Adipose tissue (tissue), 3 donors: ENCODE results near the gene CDH4. TPM values are rescaled to one million over a fixed set of nuclear protein-coding genes. Genes with fewer than 3 reads are reported as not detected.

Experiments
- H3K27ac ChIP-seq: one replicate; pipeline ENCODE4 v1.5.1; 2013; ENCODE audit warnings: low read depth, low read length
- WGBS, 3 donors: extraction: QIAGEN DNeasy Blood & Tissue Kit; methylation state at CpG; one replicate each; pipeline ENCODE4 v1.1.7; 2013; 5-methylcytosine and 5-hydroxymethylcytosine counted together
- polyA plus RNA-seq, 3 donors: library from polyadenylated mRNA; stranded (reverse); fragments of 200-250 nt; gene quantifications; one replicate each; pipeline ENCODE4 v1.2.3, GENCODE V29; 2013
- donor health status: healthy with polysubstance abuse.
- donor health status: Bipolar disorder and iron deficiency.
- donor health status: healthy.

The CDH4 gene
- polyA plus RNA-seq, 3 donors, result 0.04 to 0.11 (median 0.05) TPM

- 75 to 82% (median 77%) methylated on average over 25 of the region's 25 CpGs for WGBS, 3 donors
- H3K27ac ChIP-seq, result no peak overlapping the region
Measured at GRCh38 chr20:61757678-61758563, 505.9 kb downstream of the CDH4 start.

- WGBS, 3 donors, result 86 to 92% (median 91%) methylated on average over 25 of the region's 25 CpGs
- H3K27ac ChIP-seq, result no peak overlapping the region
Measured at GRCh38 chr20:61758564-61759200, 506.6 kb downstream of the CDH4 start.

DNA sequence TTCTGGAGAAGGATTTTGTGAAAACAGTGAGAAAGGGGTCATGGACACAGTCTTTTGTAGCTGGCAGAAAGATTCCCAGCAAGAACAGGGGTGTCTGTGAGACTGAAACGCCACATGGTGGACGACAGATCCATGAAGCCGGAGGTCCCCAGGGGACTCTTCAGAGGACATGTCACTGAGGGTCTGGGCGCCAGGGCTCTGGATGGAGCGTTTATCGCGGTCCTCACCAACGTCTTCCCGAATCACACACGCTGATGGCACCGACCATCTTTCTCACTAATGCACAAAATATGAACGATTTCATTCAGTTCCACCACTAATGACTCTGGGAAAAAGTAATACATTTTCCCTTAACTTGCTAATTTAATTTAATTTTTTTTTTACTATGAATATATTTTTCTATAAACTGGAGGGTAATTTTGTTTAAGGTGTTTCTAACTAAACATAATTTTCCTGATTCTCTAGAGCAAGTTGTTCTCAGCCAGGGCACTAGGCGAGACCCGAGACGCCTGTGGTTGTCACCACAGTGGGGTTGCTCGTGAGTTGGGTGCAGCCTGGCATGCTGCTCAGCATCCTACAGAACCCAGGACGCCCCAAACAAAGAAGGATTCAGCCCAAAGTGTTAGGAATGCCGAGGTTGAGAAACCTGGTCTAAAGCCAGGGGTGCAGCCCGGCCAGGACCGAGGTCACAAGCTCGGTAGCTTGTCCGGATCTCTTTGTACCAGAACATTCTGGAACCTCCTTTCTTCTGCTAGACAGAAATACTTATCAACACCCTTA lies 507.4 kb downstream of the CDH4 start:
- no peak overlapping the region for H3K27ac ChIP-seq
- 83 to 89% (median 87%) methylated on average over 22 of the region's 22 CpGs for WGBS, 3 donors

GRCh38 chr20:61760321-61760720 lies 508.3 kb downstream of the CDH4 start:
- WGBS, 3 donors, result 74 to 76% (median 75%) methylated on average over 11 of the region's 11 CpGs
- H3K27ac ChIP-seq, result no peak overlapping the region

- H3K27ac ChIP-seq, result no peak overlapping the region
Measured at GRCh38 chr20:61760731-61761130, 508.7 kb downstream of the CDH4 start.

GRCh38 chr20:61761453-61762166 lies 509.5 kb downstream of the CDH4 start:
- H3K27ac ChIP-seq, result no peak overlapping the region
- WGBS, 3 donors, result 77 to 90% (median 84%) methylated on average over 25 of the region's 25 CpGs

More at GRCh38 chr20:61760731-61761130, 508.7 kb downstream of the CDH4 start:
- 76 to 83% (median 82%) methylated on average over 7 of the region's 7 CpGs for WGBS, 3 donors

- H3K27ac ChIP-seq, result no peak overlapping the region
- WGBS, 3 donors, result 57 to 73% (median 71%) methylated on average over 7 of the region's 7 CpGs
Measured at GRCh38 chr20:61762167-61762710, 510.2 kb downstream of the CDH4 start.

- H3K27ac ChIP-seq, result no peak overlapping the region
- WGBS, 3 donors, result 81 to 86% (median 85%) methylated on average over 20 of the region's 20 CpGs
Measured at GRCh38 chr20:61762886-61763739, 511.1 kb downstream of the CDH4 start.

DNA sequence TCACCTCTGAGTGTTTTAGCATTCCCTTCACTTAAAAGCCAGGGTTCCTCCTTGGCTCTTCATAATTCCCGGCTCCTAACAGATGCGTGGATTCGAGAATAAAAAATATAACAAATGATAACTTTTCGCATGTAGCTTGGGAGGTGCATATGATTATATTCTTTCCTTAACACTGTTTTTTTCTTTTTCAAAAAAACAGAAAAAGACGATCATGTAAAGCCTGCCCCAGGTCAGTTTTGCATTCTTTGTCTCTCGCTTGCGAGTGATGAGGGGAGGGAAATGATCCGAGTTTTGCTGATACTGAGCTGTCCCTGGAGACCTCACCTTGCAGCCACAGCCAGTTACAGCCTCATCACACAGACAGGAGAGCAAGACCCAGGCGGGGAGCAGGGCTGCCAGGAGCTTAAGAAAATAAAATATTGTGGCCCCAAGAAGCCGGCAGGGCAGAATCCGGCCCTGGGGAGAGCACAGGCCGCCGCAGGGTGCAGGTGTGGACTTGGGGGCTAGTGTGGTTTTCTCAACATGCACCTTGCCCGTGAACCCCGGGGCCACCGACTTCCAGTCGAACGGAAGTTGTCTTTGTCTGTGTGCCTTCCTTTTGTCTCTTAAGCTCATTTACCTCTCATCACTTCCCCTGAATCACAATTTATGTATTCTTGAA lies 511.8 kb downstream of the CDH4 start:
- no peak overlapping the region for H3K27ac ChIP-seq
- WGBS, 3 donors, result 70 to 81% (median 75%) methylated on average over 18 of the region's 18 CpGs

DNA sequence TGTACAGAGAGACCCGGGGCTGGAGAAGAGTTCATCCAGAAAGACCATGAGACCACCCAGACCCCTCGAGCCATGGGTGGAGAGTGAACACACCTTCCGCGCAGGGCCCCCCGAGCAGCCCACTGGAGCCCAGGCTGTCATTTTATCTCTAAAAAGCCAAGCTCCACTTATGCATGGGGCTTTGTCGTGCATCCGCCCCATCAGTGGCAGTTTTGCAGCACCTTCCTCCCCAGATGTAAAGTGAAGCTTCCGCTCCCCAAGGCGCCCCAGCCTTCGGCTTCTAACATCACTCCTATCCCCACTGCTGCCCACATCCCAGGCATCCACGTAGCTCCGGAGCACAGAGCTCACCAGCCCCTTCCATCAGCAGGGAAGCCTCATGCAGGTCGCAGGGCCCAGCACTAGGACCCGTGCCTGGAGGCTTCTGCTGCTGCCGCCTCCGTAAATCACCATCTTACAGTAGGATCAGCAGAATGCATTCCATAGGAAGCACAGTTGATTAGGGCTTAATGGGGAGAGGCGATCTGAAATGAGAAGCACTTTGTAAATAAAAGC lies 512.5 kb downstream of the CDH4 start:
- no peak overlapping the region for H3K27ac ChIP-seq
- 70 to 81% (median 79%) methylated on average over 17 of the region's 17 CpGs for WGBS, 3 donors

GRCh38 chr20:61765081-61765870 lies 513.2 kb downstream of the CDH4 start:
- no peak overlapping the region for H3K27ac ChIP-seq
- WGBS, 3 donors, result 73 to 78% (median 75%) methylated on average over 16 of the region's 16 CpGs

- WGBS, 3 donors, result 84 to 89% (median 86%) methylated on average over 11 to 12 of the region's 12 CpGs
- H3K27ac ChIP-seq, result no peak overlapping the region
Measured at GRCh38 chr20:61765871-61766654, 514.0 kb downstream of the CDH4 start.

GRCh38 chr20:61766921-61767610 lies 515.0 kb downstream of the CDH4 start:
- H3K27ac ChIP-seq, result no peak overlapping the region
- WGBS, 3 donors, result 78 to 86% (median 80%) methylated on average over 15 of the region's 15 CpGs

- H3K27ac ChIP-seq, result no peak overlapping the region
- 83 to 89% (median 84%) methylated on average over 12 to 14 of the region's 14 CpGs for WGBS, 3 donors
Measured at GRCh38 chr20:61767761-61768494, 515.9 kb downstream of the CDH4 start.
